HG03064 (cell line): ENCODE measurements around the gene E2F3.
"Not testable (repeated sequence)": the region's sequence is repeated elsewhere in the genome, so short reads cannot be mapped to it uniquely, and the experiment has no call there.

Experiments used
- ATAC-seq: cut with Tn5 transposase; IDR thresholded peaks from one replicate; pipeline ENCODE4 v1.9.1; 2021; ENCODE audit warnings: low read depth; ENCODE audit not compliant: unreplicated experiment

E2F3 gene

DNA sequence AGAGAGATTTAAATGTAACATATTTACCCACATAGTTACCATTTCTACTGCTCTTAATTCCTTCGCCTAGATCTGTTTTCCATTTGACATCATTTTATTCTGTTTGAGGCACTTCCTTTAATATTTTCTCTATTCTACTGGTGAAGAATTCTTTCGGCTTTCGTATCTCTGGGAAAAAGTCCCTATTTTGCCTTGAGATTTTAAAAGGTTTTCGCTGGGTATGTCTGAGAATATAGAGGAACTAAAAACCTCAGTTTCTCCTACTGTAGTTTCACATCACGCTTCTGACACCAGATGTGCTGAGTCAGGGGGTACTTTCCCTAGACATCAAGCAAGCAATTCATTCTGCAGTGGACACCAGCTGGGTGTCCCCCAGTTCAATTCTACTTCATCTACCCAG is 61.7 kb downstream of the E2F3 start:
- ATAC-seq = no peak

DNA sequence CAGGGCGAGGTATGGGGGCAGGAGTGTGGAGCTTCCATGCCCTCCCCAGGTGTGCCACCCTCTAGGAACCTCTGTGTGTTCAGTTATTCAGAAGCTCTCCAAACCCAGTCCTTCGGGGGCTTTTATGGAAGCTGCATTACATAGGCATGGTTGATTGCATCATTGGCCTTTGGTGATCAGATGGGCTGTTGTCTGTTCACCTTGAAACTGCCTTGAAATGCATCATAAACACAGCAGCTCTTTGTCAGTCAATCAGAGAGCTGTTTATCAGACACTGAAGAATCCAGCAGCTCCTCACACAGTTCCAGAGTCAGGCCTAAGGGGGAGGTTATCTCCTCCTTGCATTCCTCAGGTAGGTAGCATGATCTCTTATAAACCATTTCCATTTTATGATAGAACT is 62.4 kb downstream of the E2F3 start:
- ATAC-seq = no peak

DNA sequence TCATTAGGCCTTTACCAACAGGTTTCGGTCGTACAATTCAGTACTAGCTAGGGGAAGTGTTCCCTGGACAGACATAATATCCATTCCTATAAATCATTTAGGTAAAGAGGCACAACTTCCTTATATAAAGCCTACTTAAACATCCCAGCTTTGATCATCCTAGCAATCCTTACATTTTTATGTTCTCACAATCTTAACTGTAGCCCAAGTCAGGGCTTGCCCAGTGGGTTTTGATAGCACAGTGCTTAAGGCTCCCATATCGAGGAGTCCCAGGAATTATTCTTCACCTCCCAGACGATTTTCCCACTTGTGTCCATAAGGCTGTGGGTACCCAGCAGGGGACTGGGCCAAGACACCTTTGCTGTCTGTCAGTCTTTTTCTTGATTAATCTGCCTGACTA is 63.2 kb downstream of the E2F3 start:
- no peak for ATAC-seq

DNA sequence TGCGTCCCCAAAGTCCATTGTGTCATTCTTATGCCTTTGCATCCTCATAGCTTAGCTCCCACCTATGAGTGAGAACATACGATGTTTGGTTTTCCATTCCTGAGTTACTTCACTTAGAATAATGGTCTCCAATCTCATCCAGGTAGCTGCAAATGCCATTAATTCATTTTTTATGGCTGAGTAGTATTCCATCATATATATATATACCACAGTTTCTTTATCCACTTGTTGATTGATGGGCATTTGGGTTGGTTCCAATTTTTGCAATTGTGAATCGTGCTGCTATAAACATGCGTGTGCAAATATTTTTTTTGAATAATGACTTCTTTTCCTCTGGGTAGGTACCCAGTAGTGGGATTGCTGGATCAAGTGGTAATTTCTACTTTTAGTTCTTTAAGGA is 63.9 kb downstream of the E2F3 start:
- not testable (repeated sequence) for ATAC-seq

DNA sequence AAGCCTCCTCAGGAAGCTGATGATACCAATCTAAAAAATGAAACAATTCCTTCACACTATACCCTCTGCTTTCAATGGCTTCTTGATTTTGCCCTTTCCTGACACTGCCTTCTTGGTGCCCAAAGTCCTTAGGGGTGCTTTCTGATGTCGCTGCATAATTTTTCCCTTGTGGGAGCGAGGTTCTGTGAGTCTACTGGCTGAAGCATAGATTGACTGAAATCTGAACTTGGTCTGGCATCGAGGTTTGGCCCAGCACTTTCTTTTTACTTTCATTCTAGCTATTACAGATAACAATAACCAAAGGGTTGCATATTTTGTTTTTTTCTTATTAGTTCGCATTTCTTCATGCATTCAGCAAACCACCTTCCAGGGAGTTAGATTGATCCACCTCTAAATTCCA is 65.8 kb downstream of the E2F3 start:
- peak; percentile 66 for ATAC-seq

DNA sequence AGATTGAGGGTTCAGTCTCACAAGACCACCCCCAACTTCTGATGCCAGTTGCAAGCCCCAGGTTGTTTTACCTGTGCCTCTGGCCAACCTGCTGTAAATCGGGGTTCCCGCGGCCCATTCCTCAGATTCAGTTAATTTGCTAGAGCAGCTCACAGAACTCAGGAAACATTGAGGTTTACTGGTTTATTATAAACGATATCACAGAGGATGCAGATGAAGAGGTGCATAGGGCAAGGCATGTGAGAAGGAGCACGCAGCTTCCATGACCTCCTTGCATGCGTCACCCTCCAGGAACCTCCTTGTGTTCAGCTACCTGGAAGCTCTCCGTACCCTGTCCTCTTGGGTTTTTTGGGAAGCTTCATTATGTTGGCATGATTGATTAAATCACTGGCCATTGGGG is 66.5 kb downstream of the E2F3 start:
- no peak for ATAC-seq

DNA sequence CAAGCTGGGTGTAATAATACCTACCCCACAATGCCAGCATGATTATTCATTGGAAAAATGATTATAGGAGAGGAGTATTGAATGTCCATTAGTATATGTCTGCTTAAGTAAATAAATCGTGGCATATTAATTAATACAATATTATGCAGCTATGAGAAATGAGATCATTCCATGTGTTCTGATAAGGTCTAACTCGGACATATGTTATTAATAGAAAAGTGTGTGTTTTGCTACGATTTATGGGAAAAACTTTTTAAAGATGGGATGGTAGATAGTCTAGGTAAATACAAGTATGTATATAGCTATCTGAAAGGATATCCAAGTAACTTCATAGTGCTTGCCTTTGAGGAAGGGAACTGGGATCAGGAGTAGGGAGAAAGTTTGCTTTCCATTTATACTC is 71.1 kb downstream of the E2F3 start:
- ATAC-seq = no peak

DNA sequence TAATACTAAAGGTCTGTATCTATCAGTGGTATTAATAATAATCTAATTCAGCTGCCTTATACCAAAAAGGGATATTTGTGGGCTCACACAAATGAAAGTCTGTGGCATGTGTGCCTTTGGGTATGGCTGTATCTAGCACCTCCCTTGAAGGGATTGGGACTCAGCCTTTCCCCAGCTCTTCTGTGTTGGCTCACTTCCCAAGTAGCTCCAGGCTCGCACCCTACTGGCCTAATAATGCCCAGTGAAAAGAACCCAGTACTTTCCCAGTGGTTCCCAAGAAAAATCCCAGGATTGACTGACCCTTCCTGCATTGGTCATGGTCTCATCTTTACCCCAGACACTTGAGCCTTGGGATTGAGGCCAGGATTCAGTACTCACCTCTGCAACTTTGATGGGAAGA is 71.8 kb downstream of the E2F3 start:
- no peak for ATAC-seq

DNA sequence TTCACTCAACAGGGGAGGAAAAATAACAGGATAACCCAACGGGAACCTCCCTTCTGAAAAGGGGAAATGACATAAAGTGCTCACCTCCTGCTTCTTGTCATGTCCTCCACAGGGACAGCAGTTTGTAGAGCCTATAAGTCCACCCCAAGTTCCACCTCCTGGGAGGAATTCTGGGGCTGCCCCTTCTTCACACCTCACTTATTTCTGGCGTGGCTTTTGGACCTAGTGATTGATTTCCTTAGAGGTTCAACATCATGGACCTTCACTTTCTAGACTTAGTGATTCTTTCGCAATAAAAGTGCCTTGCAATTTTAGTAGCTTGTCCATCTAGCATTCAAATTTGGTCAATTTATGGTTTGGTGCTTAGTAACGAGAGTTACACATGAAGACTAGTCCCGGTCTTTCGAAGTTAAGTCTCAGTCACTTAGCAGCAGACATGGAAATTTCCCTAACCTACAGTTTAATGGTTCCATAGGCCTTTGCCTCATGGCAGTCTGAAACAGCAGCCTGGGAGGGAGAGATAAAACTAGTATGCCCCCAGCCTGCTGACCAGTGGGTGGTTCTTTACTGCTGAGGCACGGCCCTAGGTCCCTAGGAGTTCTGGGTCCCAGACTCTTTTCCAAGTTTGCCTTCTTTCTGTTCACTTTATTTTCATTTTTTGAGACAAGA is 73.3 kb downstream of the E2F3 start:
- no peak for ATAC-seq

DNA sequence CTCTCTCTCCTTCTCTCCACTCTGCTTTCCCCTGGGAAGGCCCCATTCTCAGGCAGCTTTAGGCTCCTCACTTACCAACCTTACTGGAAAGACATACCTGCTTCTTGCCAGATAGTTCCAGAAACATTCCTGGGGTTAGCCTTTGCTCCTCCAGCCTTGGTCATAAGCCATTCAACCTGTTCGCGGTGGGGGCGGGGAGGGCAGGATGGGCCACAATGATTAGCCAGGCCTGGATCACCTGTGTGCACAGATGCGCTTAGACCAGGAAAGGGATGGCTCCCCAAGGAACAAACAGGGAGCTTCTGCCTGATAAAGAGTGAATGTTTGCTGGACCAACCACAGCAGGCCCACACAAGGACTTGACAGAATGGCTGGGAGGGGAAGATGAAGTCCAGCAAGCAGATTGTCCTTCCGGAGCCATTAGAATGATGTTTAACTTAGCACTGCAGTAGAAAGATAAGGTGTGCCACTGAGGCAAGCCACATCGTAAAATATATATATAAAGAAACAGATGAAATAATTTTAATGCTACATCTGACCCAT is 74.9 kb downstream of the E2F3 start:
- no peak for ATAC-seq

DNA sequence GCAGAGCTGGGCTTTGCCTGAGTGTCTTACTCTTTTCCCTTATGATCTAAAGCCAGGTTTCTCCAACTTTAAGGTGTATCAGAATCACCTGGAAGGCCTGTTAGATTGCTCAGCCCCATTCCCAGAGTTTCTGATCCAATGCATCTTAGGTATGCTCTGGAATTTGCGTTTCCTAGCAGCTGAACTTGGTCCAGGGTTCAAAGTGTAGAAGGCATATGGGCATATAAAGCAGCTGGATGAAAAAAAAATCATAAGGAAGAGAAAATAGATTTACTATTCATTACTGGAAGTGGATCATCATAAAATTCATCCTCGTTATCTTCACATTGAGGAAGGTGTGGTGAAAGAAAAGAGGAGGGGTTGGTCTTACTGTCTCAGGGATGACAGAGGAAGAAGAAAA is 75.8 kb downstream of the E2F3 start:
- no peak for ATAC-seq

DNA sequence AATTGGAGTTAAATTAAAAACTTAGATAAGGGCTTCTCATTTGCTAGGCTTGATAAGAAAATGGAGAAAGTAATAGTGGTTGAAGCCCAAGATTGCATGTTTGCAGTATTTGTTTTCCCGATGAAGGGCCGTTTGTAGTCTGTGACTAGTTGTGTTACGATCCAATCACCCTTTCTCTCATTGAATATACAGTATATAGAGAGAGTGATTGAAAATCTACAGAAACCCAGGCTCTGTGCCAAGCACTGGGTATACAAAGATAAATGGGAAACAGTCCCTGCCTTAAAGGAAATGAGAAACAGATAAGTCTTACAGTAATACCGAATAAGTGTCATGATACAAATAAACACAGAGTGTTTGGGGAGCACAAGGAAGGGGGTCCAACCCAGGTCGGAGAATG is 77.4 kb downstream of the E2F3 start:
- no peak for ATAC-seq

DNA sequence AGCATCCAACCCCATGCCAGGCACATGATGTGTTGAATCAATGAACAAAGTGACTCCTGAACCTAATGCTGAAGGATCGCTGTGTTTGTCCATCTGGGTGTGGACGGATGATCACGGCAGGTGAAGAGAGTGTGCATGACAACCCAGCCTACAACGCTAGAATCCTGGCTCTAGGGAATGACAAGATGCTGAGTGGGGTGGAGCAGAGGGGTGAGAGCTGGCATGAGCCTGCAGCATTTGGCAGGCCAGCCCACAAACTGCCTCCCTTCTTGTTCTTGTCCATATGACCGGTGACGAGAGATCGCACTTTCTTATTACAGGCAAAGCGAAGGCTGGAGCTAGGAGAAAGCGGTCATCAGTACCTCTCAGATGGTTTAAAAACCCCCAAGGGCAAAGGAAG is 77.8 kb downstream of the E2F3 start:
- no peak for ATAC-seq

DNA sequence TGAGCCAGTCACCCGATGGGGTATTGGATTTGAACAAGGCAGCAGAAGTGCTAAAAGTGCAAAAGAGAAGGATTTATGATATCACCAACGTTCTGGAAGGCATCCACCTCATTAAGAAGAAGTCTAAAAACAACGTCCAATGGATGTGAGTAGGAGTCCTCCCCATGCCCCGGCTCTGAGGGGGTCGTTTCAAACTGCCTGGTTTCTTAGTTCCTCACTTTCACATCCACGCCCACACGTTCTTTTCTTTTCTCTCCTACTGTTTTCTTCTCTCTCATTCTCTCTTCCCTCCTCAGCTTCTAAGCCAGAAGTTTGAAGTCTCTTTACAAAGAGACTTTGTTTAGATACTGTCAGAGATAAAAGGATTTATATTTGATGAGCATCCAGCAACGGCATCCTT is 79.6 kb downstream of the E2F3 start:
- ATAC-seq = no peak

DNA sequence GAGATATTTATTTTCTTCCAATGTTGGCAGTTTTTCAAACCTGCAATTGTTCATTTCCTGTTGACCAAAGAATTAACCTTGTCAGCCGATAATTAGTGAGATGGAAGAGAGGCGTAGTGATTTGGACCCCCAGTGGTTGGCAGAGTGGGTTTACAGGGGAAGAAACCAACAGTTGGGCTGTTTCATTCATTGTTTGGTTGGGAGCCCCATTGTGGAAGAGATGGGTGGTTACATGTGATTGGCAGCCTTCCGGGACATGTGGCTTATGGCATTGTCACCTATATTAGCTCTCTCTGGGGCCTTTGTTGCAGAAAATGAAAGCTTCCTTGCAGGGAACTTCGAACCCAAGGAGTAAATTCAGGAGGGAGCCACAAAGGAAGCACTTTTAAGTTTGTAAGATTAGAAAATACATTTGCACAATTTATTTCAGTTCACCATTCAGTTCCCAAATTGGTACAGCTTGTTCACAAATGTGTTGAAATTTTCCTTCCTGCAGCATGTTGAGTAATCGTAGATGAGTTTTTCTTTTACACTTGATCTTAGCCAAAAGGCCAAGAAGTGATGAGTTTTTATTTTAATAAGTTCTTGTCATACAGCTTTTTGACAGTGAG is 82.3 kb downstream of the E2F3 start:
- no peak for ATAC-seq

DNA sequence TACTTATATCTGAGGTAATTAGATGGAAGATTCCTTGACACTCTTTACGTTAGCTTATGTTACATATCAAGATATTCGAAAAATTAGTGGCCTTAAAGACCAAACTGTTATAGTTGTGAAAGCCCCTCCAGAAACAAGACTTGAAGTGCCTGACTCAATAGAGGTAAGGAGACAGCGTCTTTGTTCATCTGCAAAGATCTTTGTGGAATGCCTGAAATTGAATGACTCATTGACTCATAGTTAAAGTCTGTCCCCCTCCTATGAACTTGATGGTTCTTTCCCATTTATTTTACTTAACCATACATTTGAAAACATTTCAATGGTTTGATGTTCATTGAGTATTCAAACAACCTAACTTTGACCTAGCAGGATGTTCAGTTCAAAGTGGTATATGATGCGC is 85.0 kb downstream of the E2F3 start:
- ATAC-seq = no peak

DNA sequence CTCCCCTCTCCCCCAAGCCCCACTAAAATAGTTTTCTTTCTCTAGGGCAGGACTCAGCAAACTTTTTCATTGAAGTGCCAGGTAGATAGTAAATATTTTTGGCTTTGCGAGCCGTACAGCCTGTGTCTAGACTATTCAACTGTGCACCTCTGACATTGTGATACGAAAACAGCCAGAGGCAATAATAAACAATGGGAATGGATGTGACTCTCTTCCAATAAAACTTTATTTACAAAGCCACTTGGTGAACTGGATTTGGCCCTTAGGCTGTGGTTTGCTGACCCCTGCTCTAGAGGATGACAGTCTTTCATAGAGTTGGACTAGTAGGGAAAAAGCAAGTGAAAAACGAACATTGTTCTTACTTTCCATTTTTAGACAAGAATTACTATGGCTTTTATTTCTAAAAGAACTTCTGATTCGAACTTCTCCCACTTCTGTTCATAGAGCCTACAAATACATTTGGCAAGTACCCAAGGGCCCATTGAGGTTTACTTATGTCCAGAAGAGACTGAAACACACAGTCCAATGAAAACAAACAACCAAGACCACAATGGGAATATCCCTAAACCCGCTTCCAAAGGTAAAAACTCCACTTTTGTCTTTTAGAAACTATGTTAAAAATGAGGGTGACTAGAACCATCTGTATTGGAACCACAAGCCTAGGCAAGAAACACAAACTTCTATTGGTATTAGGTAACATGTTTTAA is 86.1 kb downstream of the E2F3 start:
- no peak for ATAC-seq

DNA sequence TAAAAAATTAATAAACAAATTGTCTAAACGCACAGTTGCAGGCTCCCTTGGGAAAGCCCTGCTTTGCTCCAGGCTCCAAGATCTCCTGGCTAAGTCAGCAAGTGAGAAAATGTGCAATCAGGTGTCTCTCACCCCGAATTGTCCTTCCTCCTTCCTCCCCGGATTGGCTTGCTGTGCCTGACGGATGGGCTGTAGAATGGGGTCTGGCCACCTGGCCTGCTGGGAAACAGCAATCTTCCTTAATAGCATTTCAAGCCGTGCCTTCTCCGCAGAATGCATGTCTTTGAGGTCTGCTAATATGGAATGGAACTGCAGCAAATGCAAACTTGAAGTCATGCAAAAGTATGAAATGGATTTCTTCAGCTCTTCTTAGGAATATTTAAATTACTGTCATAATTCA is 88.9 kb downstream of the E2F3 start:
- ATAC-seq = no peak

DNA sequence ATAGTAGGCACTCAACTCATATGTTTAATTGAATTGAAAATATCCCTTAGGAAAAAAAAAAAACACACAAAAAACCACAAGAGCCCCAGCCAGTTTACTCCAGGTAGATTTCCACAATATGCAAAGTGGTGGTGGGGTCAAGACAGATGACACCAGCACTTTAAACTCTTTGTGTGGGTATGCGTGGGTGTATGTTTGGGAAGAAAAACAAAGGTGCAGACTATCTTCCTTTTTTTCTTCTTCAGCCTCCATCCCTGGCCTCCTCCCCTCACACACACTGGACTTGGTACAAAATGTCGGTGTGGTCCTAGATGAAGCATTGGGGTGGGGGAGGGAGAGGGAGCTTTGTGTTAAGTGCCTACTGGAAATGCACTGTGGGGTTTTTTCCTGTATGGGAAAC is 90.4 kb downstream of the E2F3 start:
- no peak for ATAC-seq

DNA sequence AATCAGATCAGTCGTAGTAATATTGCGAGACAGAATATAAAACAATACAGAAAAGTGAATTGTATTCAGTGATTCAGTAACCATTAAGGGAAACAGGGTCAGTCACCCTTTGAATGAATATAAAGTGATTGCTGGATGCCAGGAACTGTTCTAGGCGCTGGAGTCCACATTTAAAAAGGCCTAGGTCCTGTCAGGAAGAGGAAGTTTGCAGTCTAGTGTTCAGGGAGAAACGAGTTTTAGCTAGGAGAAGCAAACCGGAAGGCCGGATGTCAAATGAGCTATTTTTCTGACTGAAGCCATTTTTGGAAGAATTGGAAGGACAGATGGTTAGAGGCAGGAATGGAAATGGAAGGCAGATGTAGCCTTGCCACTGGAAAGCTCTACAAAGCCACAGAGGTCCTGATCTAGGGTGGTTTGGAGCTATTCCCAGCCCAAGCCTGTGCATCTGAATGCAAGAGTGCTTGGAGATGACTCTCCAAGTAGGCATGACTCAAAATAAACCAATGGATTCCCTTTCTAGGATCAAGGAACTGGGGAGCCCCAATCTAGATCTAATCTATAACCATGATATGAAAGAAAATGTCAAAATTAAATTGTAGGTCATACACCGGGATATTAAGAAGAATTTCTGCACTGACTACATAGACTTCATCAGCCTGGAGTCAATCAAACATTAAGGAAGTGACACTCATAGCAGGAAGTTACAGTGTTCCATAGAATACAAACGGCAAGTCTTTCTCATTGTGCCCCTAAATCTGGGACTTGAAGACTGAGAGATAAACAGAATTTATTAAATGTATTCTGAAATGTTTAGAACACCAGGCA is 95.7 kb downstream of the E2F3 start:
- ATAC-seq = no peak

DNA sequence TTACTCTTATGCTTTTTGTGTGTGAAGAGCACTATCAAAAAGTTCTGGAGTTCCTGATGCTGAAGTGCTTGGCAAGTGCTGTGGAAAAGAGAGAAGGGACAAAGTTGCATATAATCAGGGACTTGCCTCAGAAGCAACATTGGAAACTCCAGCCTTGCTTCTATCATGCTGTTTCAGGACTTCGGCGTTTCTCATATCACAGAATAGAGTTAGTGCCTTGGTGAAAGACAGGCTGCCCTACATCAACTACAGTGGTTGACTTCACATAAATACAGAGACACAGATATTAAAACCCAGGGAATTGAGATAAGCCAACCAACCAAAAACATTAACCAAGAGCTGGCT is 96.3 kb downstream of the E2F3 start:
- ATAC-seq = no peak
